ENCODE results near the gene UCP2.

The UCP2 gene

DNA sequence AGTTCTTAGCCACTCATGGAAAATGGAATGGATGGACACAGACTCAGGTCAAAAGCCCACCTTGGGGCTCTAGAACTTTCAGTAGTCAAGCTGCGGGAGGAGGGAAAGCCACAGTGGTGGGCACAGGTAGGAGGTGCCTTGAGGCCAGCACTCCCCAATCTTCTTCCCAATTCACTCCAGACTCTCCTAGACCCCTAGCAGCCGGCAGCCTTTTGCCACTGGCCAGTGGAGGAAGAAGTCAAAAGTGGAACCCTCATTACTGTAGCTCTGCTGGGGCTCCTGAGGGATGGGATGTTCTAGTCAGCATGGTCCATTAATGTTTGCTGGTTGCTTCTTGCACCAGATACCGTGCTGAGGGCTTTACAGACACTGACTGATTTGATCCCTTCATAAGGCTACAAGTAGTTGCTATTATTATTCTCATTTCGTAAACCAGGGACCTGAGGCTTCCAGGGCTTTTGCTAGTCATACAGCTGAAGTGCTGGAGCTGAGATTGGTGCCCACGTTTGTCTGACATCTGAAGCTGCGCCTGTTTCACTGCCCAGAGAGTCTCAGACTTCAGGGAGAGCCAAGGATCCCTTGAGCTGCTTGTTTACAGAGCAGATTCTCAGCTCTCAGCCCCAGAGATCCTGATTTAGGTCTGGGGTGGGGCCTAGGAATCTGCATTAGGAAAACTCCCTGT is 25.2 kb upstream of the UCP2 start:
- Histone ChIP-seq H3K23ac (ENCODE audit: low read length) (no peak overlapping the region), H3K56ac (ENCODE audit: low read length) (no peak overlapping the region), H2BK120ac (ENCODE audit: low read depth, low read length) (no peak overlapping the region), H3K4ac (ENCODE audit: low read depth, low read length) (no peak overlapping the region), H2AK5ac (ENCODE audit: low read length) (no peak overlapping the region), H3K9ac (ENCODE audit: low read length) (no peak overlapping the region), H3K79me1 (ENCODE audit: low read length) (no peaks in the 10 kb centered on the region), H3K27me3 (ENCODE audit: insufficient read depth, low read length, poor library complexity) (no peaks in the 10 kb centered on the region), H4K8ac (ENCODE audit: low read depth, low read length) (no peak overlapping the region), H2BK15ac (replicated peaks; ENCODE audit: low read depth) (no peak overlapping the region), H3K18ac (ENCODE audit: low read length) (no peak overlapping the region), H3K4me2 (ENCODE audit: low read length) (no peak overlapping the region), H3K36me3 (ENCODE audit: control insufficient read depth, insufficient read depth, low read length) (no peaks in the 10 kb centered on the region), H3K27ac (ENCODE audit: low read depth, low read length) (no peak overlapping the region), H3K79me2 (ENCODE audit: control insufficient read depth, insufficient read depth, low read length) (no peaks in the 10 kb centered on the region), H2BK5ac (ENCODE audit: low read length) (no peak overlapping the region), H3K4me1 (ENCODE audit: control insufficient read depth, low read depth, low read length) (peaks cover 4% of the 10 kb centered on the region), H4K5ac (ENCODE audit: low read length) (no peak overlapping the region), H3K4me3 (ENCODE audit: low read length) (no peak overlapping the region)
- no CpG with 5 or more reads among the region's 6 CpGs for WGBS (ENCODE audit: extremely low coverage, insufficient coverage, low lambda C conversion rate)
- DNase-seq, result no peak

DNA sequence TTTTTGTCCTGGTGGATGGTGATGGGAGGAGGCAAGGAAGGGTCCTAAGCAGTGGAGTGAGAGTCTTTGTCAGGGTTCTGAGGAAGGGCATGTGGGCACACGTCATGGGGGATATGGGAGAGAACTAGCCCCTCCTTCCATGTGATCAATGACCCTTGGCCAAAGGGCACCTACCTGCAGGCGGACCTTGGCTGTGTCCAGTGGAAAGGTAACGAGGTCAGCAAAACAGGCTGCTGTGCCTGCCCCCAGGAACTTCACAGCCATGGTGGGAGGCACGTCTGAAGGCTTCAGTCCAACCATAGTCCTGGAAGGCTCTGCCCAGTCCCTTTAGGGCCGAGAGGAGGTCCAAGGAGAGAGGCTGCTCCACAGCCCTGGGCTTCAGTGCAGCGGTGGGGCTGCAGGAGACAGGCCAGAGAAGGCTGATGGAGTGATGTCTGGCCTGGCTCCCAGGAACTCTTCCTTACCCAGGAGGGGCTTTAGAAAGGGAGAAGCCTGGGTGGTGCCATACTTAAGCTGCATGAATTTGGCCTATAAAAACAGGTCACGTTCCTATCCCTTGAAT is 24.2 kb upstream of the UCP2 start:
- peaks cover 4% of the 10 kb centered on the region for H3K4me1 ChIP-seq (ENCODE audit: control insufficient read depth, low read depth, low read length)
- no CpG with 5 or more reads among the region's 7 CpGs for WGBS (ENCODE audit: extremely low coverage, insufficient coverage, low lambda C conversion rate)
- H2BK120ac ChIP-seq (ENCODE audit: low read depth, low read length), result no peak overlapping the region

DNA sequence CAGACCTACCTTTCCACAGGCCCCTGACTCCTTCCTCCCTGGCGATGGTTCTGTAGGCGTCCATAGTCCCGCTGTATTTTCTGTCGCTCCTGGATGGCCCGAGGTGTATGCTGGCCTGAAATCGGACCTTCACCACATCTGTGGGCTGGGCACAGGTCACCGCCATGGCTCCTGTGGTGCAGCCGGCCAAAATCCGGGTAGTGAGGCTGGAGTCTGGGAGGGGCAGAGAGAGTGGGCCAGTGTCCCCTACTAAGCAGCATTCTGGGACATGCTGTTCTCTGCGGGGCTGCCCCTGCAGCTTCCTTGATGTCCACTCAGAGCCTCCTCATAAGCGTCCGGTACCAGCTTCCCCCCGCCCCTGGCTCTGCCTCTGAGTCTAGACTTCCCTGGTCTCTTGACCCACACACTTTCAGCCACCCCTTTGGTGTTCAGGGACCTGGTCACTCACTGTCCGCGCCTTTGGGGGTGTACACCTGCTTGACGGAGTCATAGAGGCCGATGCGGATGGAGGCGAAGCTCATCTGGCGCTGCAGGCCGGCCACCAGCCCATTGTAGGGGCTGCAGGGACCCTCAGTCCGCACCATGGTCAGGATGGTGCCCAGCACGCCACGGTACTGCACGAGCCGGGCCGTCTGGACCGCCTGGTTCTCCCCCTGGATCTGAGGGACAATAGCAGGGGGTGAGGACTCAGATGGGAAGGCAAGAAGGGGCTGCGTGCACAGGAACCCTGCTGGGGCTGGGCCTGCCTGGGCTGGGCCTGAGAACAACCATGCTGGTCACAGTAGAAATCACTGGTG is 23.3 kb upstream of the UCP2 start:
- H3K4me3 ChIP-seq (ENCODE audit: low read length), result no peak overlapping the region

More for the DNA sequence above, 24.2 kb upstream of the UCP2 start:
- Histone ChIP-seq H3K56ac (ENCODE audit: low read length) (no peak overlapping the region), H4K5ac (ENCODE audit: low read length) (no peak overlapping the region), H3K4me3 (ENCODE audit: low read length) (no peak overlapping the region), H2BK15ac (replicated peaks; ENCODE audit: low read depth) (no peak overlapping the region), H3K18ac (ENCODE audit: low read length) (no peak overlapping the region), H3K4me2 (ENCODE audit: low read length) (no peak overlapping the region), H3K4ac (ENCODE audit: low read depth, low read length) (no peak overlapping the region), H3K27me3 (ENCODE audit: insufficient read depth, low read length, poor library complexity) (no peaks in the 10 kb centered on the region), H3K36me3 (ENCODE audit: control insufficient read depth, insufficient read depth, low read length) (no peaks in the 10 kb centered on the region), H3K23ac (ENCODE audit: low read length) (no peak overlapping the region), H2BK5ac (ENCODE audit: low read length) (no peak overlapping the region), H2AK5ac (ENCODE audit: low read length) (no peak overlapping the region), H3K27ac (ENCODE audit: low read depth, low read length) (no peak overlapping the region), H4K8ac (ENCODE audit: low read depth, low read length) (no peak overlapping the region), H3K9ac (ENCODE audit: low read length) (no peak overlapping the region), H3K79me1 (ENCODE audit: low read length) (no peaks in the 10 kb centered on the region), H3K79me2 (ENCODE audit: control insufficient read depth, insufficient read depth, low read length) (no peaks in the 10 kb centered on the region)
- DNase-seq, result no peak

DNA sequence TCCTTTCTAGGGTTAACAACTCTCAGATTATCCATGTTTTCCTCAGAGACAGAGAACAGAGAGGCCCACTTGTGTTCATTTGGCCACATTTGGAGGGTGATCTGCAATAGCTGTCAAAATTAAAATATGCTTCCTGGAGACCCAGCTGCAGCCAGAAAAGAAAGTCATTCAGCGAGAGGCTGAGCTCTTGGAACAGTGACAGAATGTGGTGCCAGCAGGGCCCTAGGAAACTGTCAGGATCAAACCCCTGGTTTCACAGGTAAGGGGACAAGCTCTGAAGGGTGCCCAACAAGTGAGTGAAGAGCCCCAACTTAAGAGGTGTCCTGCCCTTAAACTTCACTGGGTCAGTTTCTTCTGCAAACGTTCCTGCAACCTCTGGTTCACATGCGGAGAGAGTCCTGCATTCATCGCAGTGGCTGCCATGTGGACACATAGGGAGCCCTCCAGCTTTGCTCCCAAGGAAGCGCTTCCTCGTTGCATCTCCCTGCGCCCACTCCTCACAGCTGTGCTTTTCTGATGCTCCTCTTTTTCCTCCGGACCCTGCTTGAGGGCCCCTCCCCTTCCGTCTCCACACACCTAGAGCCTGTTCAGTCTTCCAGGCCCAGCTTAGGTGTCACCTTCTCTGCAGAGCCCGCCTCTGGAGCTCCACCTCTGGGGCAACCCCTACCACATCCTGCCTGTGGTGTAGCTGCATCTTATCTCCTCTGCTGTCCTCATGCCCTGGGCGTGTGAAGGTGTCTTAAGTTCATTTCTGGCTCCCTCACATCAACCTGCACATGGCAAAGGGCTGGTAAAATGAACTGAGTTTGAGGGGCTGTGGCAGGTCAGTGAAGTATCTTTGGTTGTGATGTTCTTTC is 22.3 kb upstream of the UCP2 start:
- Histone ChIP-seq H2BK120ac (ENCODE audit: low read depth, low read length) (no peak overlapping the region), H3K4me2 (ENCODE audit: low read length) (no peak overlapping the region), H4K5ac (ENCODE audit: low read length) (no peak overlapping the region), H3K56ac (ENCODE audit: low read length) (no peak overlapping the region), H3K79me1 (ENCODE audit: low read length) (no peaks in the 10 kb centered on the region), H4K8ac (ENCODE audit: low read depth, low read length) (no peak overlapping the region), H3K23ac (ENCODE audit: low read length) (no peak overlapping the region), H3K18ac (ENCODE audit: low read length) (no peak overlapping the region), H3K4ac (ENCODE audit: low read depth, low read length) (no peak overlapping the region), H3K27ac (ENCODE audit: low read depth, low read length) (no peak overlapping the region), H3K4me3 (ENCODE audit: low read length) (no peak overlapping the region), H2BK5ac (ENCODE audit: low read length) (no peak overlapping the region), H3K36me3 (ENCODE audit: control insufficient read depth, insufficient read depth, low read length) (no peaks in the 10 kb centered on the region), H2AK5ac (ENCODE audit: low read length) (no peak overlapping the region), H2BK15ac (replicated peaks; ENCODE audit: low read depth) (no peak overlapping the region), H3K9ac (ENCODE audit: low read length) (no peak overlapping the region), H3K27me3 (ENCODE audit: insufficient read depth, low read length, poor library complexity) (no peaks in the 10 kb centered on the region), H3K79me2 (ENCODE audit: control insufficient read depth, insufficient read depth, low read length) (no peaks in the 10 kb centered on the region), H3K4me1 (ENCODE audit: control insufficient read depth, low read depth, low read length) (no peaks in the 10 kb centered on the region)
- no peak for DNase-seq
- WGBS (ENCODE audit: extremely low coverage, insufficient coverage, low lambda C conversion rate), result no CpG with 5 or more reads among the region's 11 CpGs

More for the DNA sequence above, 23.3 kb upstream of the UCP2 start:
- H3K79me2 ChIP-seq (ENCODE audit: control insufficient read depth, insufficient read depth, low read length), result no peaks in the 10 kb centered on the region
- H3K18ac ChIP-seq (ENCODE audit: low read length), result no peak overlapping the region
- H3K23ac ChIP-seq (ENCODE audit: low read length), result no peak overlapping the region
- DNase-seq, result no peak
- no peak overlapping the region for H3K9ac ChIP-seq (ENCODE audit: low read length)
- no peak overlapping the region for H3K27ac ChIP-seq (ENCODE audit: low read depth, low read length)
- H3K4me1 ChIP-seq (ENCODE audit: control insufficient read depth, low read depth, low read length), result peaks cover 4% of the 10 kb centered on the region
- H2BK5ac ChIP-seq (ENCODE audit: low read length), result no peak overlapping the region
- no peaks in the 10 kb centered on the region for H3K36me3 ChIP-seq (ENCODE audit: control insufficient read depth, insufficient read depth, low read length)
- H4K5ac ChIP-seq (ENCODE audit: low read length), result no peak overlapping the region
- H2BK120ac ChIP-seq (ENCODE audit: low read depth, low read length), result no peak overlapping the region
- H3K27me3 ChIP-seq (ENCODE audit: insufficient read depth, low read length, poor library complexity), result no peaks in the 10 kb centered on the region
- no peak overlapping the region for H2BK15ac ChIP-seq (replicated peaks; ENCODE audit: low read depth)
- no peak overlapping the region for H2AK5ac ChIP-seq (ENCODE audit: low read length)
- WGBS (ENCODE audit: extremely low coverage, insufficient coverage, low lambda C conversion rate), result no CpG with 5 or more reads among the region's 29 CpGs
- H3K4me2 ChIP-seq (ENCODE audit: low read length), result no peak overlapping the region
- H3K4ac ChIP-seq (ENCODE audit: low read depth, low read length), result no peak overlapping the region
- no peak overlapping the region for H4K8ac ChIP-seq (ENCODE audit: low read depth, low read length)
- H3K56ac ChIP-seq (ENCODE audit: low read length), result no peak overlapping the region
- H3K79me1 ChIP-seq (ENCODE audit: low read length), result no peaks in the 10 kb centered on the region

DNA sequence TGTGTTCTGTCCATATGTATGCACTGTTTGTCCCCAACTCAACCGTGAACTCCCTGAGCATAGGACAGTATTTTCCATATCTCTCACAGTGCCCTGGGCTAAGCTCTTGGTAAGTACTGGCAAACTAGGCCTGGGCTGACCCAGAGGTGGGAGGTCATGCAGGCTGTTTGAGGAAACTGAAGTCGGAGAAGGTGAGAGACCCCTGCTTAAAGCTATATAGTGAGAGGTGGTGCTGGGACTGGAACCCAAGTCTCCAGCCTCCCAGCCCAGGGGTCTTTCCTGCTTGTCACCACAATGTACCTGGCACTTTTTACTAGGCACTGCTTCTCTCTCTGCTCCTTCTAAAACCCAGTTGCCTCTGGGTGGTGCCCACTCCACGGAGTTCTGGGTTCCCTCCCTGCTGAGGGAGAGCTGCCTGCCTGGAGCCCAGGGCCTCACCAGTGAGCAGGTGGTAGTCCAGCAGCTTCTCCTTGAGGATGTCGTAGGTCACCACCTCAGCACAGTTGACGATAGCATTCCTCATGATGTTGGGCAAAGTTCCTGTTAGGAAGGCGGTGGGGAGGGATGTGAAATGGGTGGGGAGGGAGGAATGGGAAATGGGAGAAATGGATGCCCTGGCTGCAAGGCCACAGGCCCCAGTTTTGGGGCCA is 21.5 kb upstream of the UCP2 start:
- DNase-seq, result no peak
- Histone ChIP-seq H3K79me1 (ENCODE audit: low read length) (no peaks in the 10 kb centered on the region), H2BK5ac (ENCODE audit: low read length) (no peak overlapping the region), H3K23ac (ENCODE audit: low read length) (no peak overlapping the region), H2BK120ac (ENCODE audit: low read depth, low read length) (no peak overlapping the region), H4K5ac (ENCODE audit: low read length) (no peak overlapping the region), H2AK5ac (ENCODE audit: low read length) (no peak overlapping the region), H3K56ac (ENCODE audit: low read length) (no peak overlapping the region), H3K4me2 (ENCODE audit: low read length) (no peak overlapping the region), H3K4me3 (ENCODE audit: low read length) (no peak overlapping the region), H2BK15ac (replicated peaks; ENCODE audit: low read depth) (no peak overlapping the region), H4K8ac (ENCODE audit: low read depth, low read length) (no peak overlapping the region), H3K4me1 (ENCODE audit: control insufficient read depth, low read depth, low read length) (no peaks in the 10 kb centered on the region), H3K9ac (ENCODE audit: low read length) (no peak overlapping the region), H3K27ac (ENCODE audit: low read depth, low read length) (no peak overlapping the region), H3K79me2 (ENCODE audit: control insufficient read depth, insufficient read depth, low read length) (no peaks in the 10 kb centered on the region), H3K4ac (ENCODE audit: low read depth, low read length) (no peak overlapping the region), H3K36me3 (ENCODE audit: control insufficient read depth, insufficient read depth, low read length) (no peaks in the 10 kb centered on the region), H3K27me3 (ENCODE audit: insufficient read depth, low read length, poor library complexity) (no peaks in the 10 kb centered on the region), H3K18ac (ENCODE audit: low read length) (no peak overlapping the region)
- WGBS (ENCODE audit: extremely low coverage, insufficient coverage, low lambda C conversion rate), result no CpG with 5 or more reads among the region's 6 CpGs
